Peyer's patch (tissue), 4 donors: ENCODE measurements around the gene MYO3A. TPM values are rescaled to one million over a fixed set of nuclear protein-coding genes. Genes with fewer than 3 reads are reported as not detected.

Source experiments
- DNase-seq, 3 donors: peaks; one replicate each; pipeline ENCODE4 v3.0.0-alpha.2; 2017 to 2019
- H3K27ac ChIP-seq, 4 donors: fragments of 200-600 bp; sonication (generic); one replicate each; pipeline ENCODE4 v1.5.1; 2016 to 2019
- H3K27me3 ChIP-seq, 2 donors: fragments of 200-600 bp; sonication (generic); one replicate each; pipeline ENCODE4 v1.5.1; 2019
- H3K36me3 ChIP-seq, 3 donors: fragments of 200-600 bp; sonication (generic); one replicate each; pipeline ENCODE4 v1.5.1; 2016 to 2019
- H3K4me1 ChIP-seq, 4 donors: fragments of 200-600 bp; sonication (generic); one replicate each; pipeline ENCODE4 v1.5.1; 2016 to 2019
- H3K4me3 ChIP-seq, 4 donors: fragments of 200-600 bp; sonication (generic); 1 replicate in 3 of 4; 2 replicates in 1 of 4; pipeline ENCODE4 v1.5.1; 2016 to 2019; ENCODE audit warnings: mild to moderate bottlenecking in 1 of 4
- H3K9me3 ChIP-seq, 4 donors: fragments of 200-600 bp; sonication (generic); one replicate each; pipeline ENCODE4 v1.5.1; 2016 to 2019; ENCODE audit warnings: mild to moderate bottlenecking in 1 of 4
- CTCF ChIP-seq, 6 experiments: fragments of 450-650 bp in 4 of 6; fragments of 200-600 bp in 2 of 6; sonication (generic) in 1 of 6; IDR thresholded peaks; one replicate each; pipeline ENCODE4 v1.5.1; 2017 to 2019; ENCODE audit warnings: antibody characterized with exemption in 6 of 6, mild to moderate bottlenecking in 3 of 6, moderate library complexity in 1 of 6
- POLR2A ChIP-seq, 2 donors: fragments of 450-650 bp; IDR thresholded peaks; one replicate each; pipeline ENCODE4 v1.5.1; 2017; ENCODE audit warnings: antibody characterized with exemption in 2 of 2, mild to moderate bottlenecking in 2 of 2, moderate library complexity in 2 of 2
- total RNA-seq, 4 donors: library from RNA; depleted of rRNA; stranded (reverse); fragments of >200 nt; gene quantifications; one replicate each; pipeline ENCODE4 v1.1.0, GENCODE V29; 2016

The MYO3A gene
- total RNA-seq, 4 donors from 2014 or later, result 0.13 to 1.7 TPM; not detected in 2

GRCh38 chr10:25954851-25955250, 20.8 kb downstream of the MYO3A start:
- Histone ChIP-seq H3K9me3 (no peaks in the 10 kb centered on the region), H3K27me3 (no peaks in the 10 kb centered on the region)
- TF ChIP-seq POLR2A (IDR thresholded peaks at IDR 0.05) (no peak), CTCF (IDR thresholded peaks at IDR 0.05) (no peak)

GRCh38 chr10:25959540-25960232, 25.7 kb downstream of the MYO3A start:
- no peaks in the 10 kb centered on the region for H3K27me3 ChIP-seq
- no peak for TF ChIP-seq CTCF (IDR thresholded peaks at IDR 0.05)
- TF ChIP-seq POLR2A (IDR thresholded peaks at IDR 0.05), result no peak
- DNase-seq, result no peak
- H3K4me3 ChIP-seq, result no peak overlapping the region
- H3K36me3 ChIP-seq, result no peaks in the 10 kb centered on the region
- H3K4me1 ChIP-seq, result no peaks in the 10 kb centered on the region
- no peaks in the 10 kb centered on the region for H3K9me3 ChIP-seq
- no peak overlapping the region for H3K27ac ChIP-seq

More at GRCh38 chr10:25954851-25955250, 20.8 kb downstream of the MYO3A start:
- no peaks in the 10 kb centered on the region for H3K4me1 ChIP-seq
- H3K4me3 ChIP-seq, result no peak overlapping the region
- no peak for DNase-seq
- H3K27ac ChIP-seq, result no peak overlapping the region
- H3K36me3 ChIP-seq, result no peaks in the 10 kb centered on the region

- no peak for DNase-seq
Observed at GRCh38 chr10:25965584-25965983, 31.6 kb downstream of the MYO3A start.

GRCh38 chr10:25966844-25967243, 32.8 kb downstream of the MYO3A start:
- no peaks in the 10 kb centered on the region for H3K27me3 ChIP-seq
- TF ChIP-seq POLR2A (IDR thresholded peaks at IDR 0.05), result no peak
- no peak for TF ChIP-seq CTCF (IDR thresholded peaks at IDR 0.05)
- DNase-seq, result no peak

More at GRCh38 chr10:25965584-25965983, 31.6 kb downstream of the MYO3A start:
- Histone ChIP-seq H3K9me3 (no peaks in the 10 kb centered on the region), H3K27ac (no peak overlapping the region), H3K27me3 (no peaks in the 10 kb centered on the region), H3K4me3 (no peak overlapping the region), H3K36me3 (no peaks in the 10 kb centered on the region), H3K4me1 (no peaks in the 10 kb centered on the region)
- TF ChIP-seq POLR2A (IDR thresholded peaks at IDR 0.05) (no peak), CTCF (IDR thresholded peaks at IDR 0.05) (no peak)

GRCh38 chr10:25972631-25973030, 38.6 kb downstream of the MYO3A start:
- DNase-seq, result no peak
- H3K9me3 ChIP-seq, result no peaks in the 10 kb centered on the region
- H3K36me3 ChIP-seq, result no peaks in the 10 kb centered on the region
- TF ChIP-seq POLR2A (IDR thresholded peaks at IDR 0.05), result no peak
- no peak for TF ChIP-seq CTCF (IDR thresholded peaks at IDR 0.05)
- H3K4me3 ChIP-seq, result no peak overlapping the region
- no peaks in the 10 kb centered on the region for H3K27me3 ChIP-seq
- H3K27ac ChIP-seq, result no peak overlapping the region
- no peaks in the 10 kb centered on the region for H3K4me1 ChIP-seq

More at GRCh38 chr10:25966844-25967243, 32.8 kb downstream of the MYO3A start:
- H3K4me3 ChIP-seq, result no peak overlapping the region
- H3K4me1 ChIP-seq, result no peaks in the 10 kb centered on the region
- H3K36me3 ChIP-seq, result no peaks in the 10 kb centered on the region
- H3K9me3 ChIP-seq, result no peaks in the 10 kb centered on the region
- H3K27ac ChIP-seq, result no peak overlapping the region
